Activated CD4-positive, alpha-beta T cell treated with anti-CD3 and anti-CD28 coated beads, Interleukin-2, amount 10 ng/mL, durations not matched to agents 24 days and 14 days (primary cell): Measurements from ENCODE around the gene LDLRAD1. TPM values are rescaled to one million over a fixed set of nuclear protein-coding genes. Genes with fewer than 3 reads are reported as not detected.

ENCODE experiments used
- DNase-seq: peaks from one replicate; pipeline ENCODE4 v3.0.0; 2022
- H3K27ac Mint-ChIP-seq: one replicate; pipeline ENCODE4 v1.8.0; 2022; ENCODE audit warnings: mild to moderate bottlenecking, mixed read lengths
- H3K27me3 Mint-ChIP-seq: one replicate; pipeline ENCODE4 v1.8.0; 2022; ENCODE audit warnings: mixed read lengths
- H3K36me3 Mint-ChIP-seq: one replicate; pipeline ENCODE4 v1.8.0; 2022; ENCODE audit warnings: low read depth, mild to moderate bottlenecking, mixed read lengths
- H3K4me1 Mint-ChIP-seq: one replicate; pipeline ENCODE4 v1.8.0; 2021; ENCODE audit warnings: mixed read lengths
- H3K4me3 Mint-ChIP-seq: one replicate; pipeline ENCODE4 v1.8.0; 2022; ENCODE audit warnings: mild to moderate bottlenecking, moderate library complexity, mixed read lengths
- H3K9me3 Mint-ChIP-seq: one replicate; pipeline ENCODE4 v1.8.0; 2021; ENCODE audit warnings: mixed read lengths
- intact Hi-C: fragments of 100-400 bp; cut with micrococcal nuclease; formaldehyde crosslinking; loops from one replicate; pipeline ENCODE4 v1.15.1; 2023
- total RNA-seq: library from RNA; stranded (reverse); gene quantifications from 2 replicates; pipeline ENCODE4 v1.2.3, GENCODE V29; 2022

LDLRAD1 gene
- total RNA-seq, 1 donor from 2014 or later, result not detected

DNA sequence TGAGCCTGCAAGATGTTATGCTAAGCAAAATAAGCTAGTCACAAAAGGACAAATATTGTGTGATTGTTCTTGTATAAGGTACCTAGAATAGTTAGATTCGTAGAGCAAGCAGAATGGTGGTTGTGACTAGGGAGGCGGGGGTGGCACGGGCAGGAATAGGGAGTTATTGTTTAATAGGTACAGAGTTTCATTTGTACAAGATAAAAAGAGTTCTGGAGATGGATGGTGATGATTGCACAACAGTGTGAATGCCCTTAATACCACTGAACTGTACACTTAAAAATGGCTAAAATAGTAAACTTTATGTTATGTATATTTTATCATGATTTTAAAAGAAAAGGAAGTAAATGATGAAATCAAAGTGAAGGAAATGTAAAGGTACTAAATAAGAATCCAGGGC is 51.2 kb downstream of the LDLRAD1 start:
- H3K9me3 Mint-ChIP-seq, result no peaks in the 10 kb centered on the region
- H3K27ac Mint-ChIP-seq, result no peak overlapping the region
- peaks cover 3% of the 10 kb centered on the region for H3K4me1 Mint-ChIP-seq
- intact Hi-C loops, result no loop called here
- H3K36me3 Mint-ChIP-seq, result peaks cover 53% of the 10 kb centered on the region
- no peak for DNase-seq
- no peaks in the 10 kb centered on the region for H3K27me3 Mint-ChIP-seq
- no peak overlapping the region for H3K4me3 Mint-ChIP-seq

- Mint-ChIP-seq H3K27ac (peak overlapping the region; percentile 38), H3K9me3 (no peaks in the 10 kb centered on the region), H3K27me3 (no peaks in the 10 kb centered on the region), H3K4me3 (no peak overlapping the region), H3K4me1 (peaks cover 3% of the 10 kb centered on the region), H3K36me3 (peaks cover 48% of the 10 kb centered on the region)
- intact Hi-C loops, result no loop called here
- DNase-seq, result no peak
These were observed 53.9 kb downstream of the LDLRAD1 start for GRCh38 chr1:53964109-53964508.

- Mint-ChIP-seq H3K27me3 (no peaks in the 10 kb centered on the region), H3K4me1 (peaks cover 3% of the 10 kb centered on the region), H3K36me3 (peaks cover 44% of the 10 kb centered on the region), H3K9me3 (no peaks in the 10 kb centered on the region), H3K27ac (no peak overlapping the region), H3K4me3 (no peak overlapping the region)
- DNase-seq, result no peak
- intact Hi-C loops, result no loop called here
These were observed 54.5 kb downstream of the LDLRAD1 start for GRCh38 chr1:53963460-53963859.

- no peak overlapping the region for H3K4me3 Mint-ChIP-seq
- intact Hi-C loops, result no loop called here
- H3K9me3 Mint-ChIP-seq, result no peaks in the 10 kb centered on the region
- no peaks in the 10 kb centered on the region for H3K27me3 Mint-ChIP-seq
- no peak overlapping the region for H3K27ac Mint-ChIP-seq
- peaks cover 41% of the 10 kb centered on the region for H3K36me3 Mint-ChIP-seq
- DNase-seq, result no peak
- peaks cover 4% of the 10 kb centered on the region for H3K4me1 Mint-ChIP-seq
These were observed 55.6 kb downstream of the LDLRAD1 start for GRCh38 chr1:53962395-53962794.

DNA sequence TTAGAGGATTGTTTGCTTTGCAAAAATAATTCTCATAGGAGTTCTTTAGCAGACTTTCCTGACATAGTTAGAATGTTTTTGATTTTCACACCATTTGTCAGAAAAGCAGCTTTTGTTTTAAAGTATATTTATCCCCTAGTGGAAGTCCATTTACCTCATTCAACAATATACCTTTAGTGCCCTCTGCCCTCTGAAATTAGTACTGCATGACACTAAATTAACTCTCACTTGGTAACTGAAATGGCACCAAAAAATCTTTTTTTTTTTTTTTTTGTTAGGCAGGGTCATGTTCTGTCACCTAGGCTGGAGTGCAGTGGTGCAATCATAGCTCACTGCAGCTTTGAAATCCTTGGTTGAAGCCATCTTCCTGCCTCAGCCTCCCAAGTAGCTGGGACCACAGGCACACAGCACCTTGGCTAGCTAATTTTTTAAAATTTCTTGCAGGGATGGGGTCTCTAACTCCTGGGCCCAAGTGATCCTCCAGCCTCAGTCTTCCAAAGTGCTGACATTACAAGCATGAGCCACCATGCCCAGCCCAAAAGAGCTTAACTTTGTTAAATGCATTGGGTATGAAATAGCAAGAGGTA is 58.2 kb downstream of the LDLRAD1 start:
- H3K4me1 Mint-ChIP-seq, result peaks cover 14% of the 10 kb centered on the region
- peaks cover 34% of the 10 kb centered on the region for H3K36me3 Mint-ChIP-seq
- no peak overlapping the region for H3K4me3 Mint-ChIP-seq
- H3K27ac Mint-ChIP-seq, result no peak overlapping the region
- DNase-seq, result peak; percentile 80
- no peaks in the 10 kb centered on the region for H3K27me3 Mint-ChIP-seq
- intact Hi-C loops, result loop anchor here (1.0 kb wide), 2 partner anchors 81 to 98 kb away; no protein-coding TSS in a partner anchor
- no peaks in the 10 kb centered on the region for H3K9me3 Mint-ChIP-seq

Other genes starting within 250 kb of the LDLRAD1 start
- gene NDC1, start 179.9 kb downstream of the LDLRAD1 start, total RNA-seq, result 39.7 and 40.8 TPM in 2 replicates
- 14.6 and 15.6 TPM in 2 replicates for gene YIPF1, start 128.4 kb downstream of the LDLRAD1 start, total RNA-seq
- not detected in 2 replicates for gene DIO1, start 124.0 kb downstream of the LDLRAD1 start, total RNA-seq
- gene IFT25, start 72.5 kb downstream of the LDLRAD1 start, total RNA-seq, result 53.9 and 55.8 TPM in 2 replicates
- 33.7 and 34.7 TPM in 2 replicates for gene LRRC42, start 71.8 kb downstream of the LDLRAD1 start, total RNA-seq
- gene TMEM59, start 35.0 kb upstream of the LDLRAD1 start, total RNA-seq, result 99.3 and 127 TPM in 2 replicates
- gene TCEANC2, start 35.4 kb upstream of the LDLRAD1 start, total RNA-seq, result 10.0 and 11.6 TPM in 2 replicates
- gene CDCP2, start 134.8 kb upstream of the LDLRAD1 start, total RNA-seq, result not detected in 2 replicates
- gene CYB5RL, start 181.8 kb upstream of the LDLRAD1 start, total RNA-seq, result 10.1 and 11.3 TPM in 2 replicates
- gene MRPL37, start 182.0 kb upstream of the LDLRAD1 start, total RNA-seq, result 158 and 162 TPM in 2 replicates